Suprapubic skin (tissue), 4 donors: Measurements from ENCODE around the gene TECRL.

Source experiments
- EP300 ChIP-seq: sonication (generic); formaldehyde crosslinking; IDR thresholded peaks from one replicate; pipeline ENCODE4 v1.6.1; 2017; ENCODE audit warnings: antibody characterized with exemption
- POLR2A ChIP-seq, 2 donors: fragments of 450-650 bp; IDR thresholded peaks; one replicate each; pipeline ENCODE4 v1.6.1; 2017; ENCODE audit warnings: antibody characterized with exemption in 2 of 2, mild to moderate bottlenecking in 2 of 2, moderate library complexity in 2 of 2
- POLR2AphosphoS5 ChIP-seq, 3 donors: sonication (generic); formaldehyde crosslinking; IDR thresholded peaks; one replicate each; pipeline ENCODE4 v1.6.1; 2017; ENCODE audit warnings: antibody characterized with exemption in 3 of 3
- TF ChIP-seq, protein P1 (sequence below), 2 donors: fragments of 200-600 bp in 1 of 2; fragments of 450-650 bp in 1 of 2; sonication (generic) in 1 of 2; IDR thresholded peaks; one replicate each; pipeline ENCODE4 v1.5.1; 2016 to 2019; ENCODE audit warnings: antibody characterized with exemption in 2 of 2, mild to moderate bottlenecking in 1 of 2, moderate library complexity in 1 of 2

DNA sequence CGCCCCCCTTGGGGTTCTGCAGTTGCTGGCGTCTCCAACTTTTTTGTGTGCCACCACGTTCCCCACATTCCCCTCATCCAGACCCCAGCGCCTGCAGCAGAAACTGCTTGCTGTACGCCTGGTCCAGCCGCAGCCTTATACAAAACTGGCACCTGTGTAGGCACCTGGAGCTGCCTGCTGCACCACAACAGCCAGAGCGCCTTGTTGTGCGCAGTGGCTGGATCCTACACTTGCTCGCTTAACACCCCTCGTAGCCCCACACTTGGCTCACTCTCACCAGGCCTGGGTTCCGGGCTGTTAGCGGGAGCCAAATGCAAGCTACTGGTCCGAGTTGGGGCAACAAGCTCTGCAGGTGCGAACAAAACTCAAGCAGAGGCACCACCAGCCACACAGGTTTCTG is 136.8 kb downstream of the TECRL start:
- TF ChIP-seq, protein P1, sequence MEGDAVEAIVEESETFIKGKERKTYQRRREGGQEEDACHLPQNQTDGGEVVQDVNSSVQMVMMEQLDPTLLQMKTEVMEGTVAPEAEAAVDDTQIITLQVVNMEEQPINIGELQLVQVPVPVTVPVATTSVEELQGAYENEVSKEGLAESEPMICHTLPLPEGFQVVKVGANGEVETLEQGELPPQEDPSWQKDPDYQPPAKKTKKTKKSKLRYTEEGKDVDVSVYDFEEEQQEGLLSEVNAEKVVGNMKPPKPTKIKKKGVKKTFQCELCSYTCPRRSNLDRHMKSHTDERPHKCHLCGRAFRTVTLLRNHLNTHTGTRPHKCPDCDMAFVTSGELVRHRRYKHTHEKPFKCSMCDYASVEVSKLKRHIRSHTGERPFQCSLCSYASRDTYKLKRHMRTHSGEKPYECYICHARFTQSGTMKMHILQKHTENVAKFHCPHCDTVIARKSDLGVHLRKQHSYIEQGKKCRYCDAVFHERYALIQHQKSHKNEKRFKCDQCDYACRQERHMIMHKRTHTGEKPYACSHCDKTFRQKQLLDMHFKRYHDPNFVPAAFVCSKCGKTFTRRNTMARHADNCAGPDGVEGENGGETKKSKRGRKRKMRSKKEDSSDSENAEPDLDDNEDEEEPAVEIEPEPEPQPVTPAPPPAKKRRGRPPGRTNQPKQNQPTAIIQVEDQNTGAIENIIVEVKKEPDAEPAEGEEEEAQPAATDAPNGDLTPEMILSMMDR (IDR thresholded peaks at IDR 0.05) = no peak
- TF ChIP-seq EP300 (no peak), POLR2AphosphoS5 (IDR thresholded peaks at IDR 0.05) (no peak), POLR2A (IDR thresholded peaks at IDR 0.05) (no peak)
